Activated CD4-positive, CD25-positive, alpha-beta regulatory T cell treated with anti-CD3 and anti-CD28 coated beads, Interleukin-2, amount 50 U/mL, for 24 hours (primary cell): Measurements from ENCODE around the gene FLT3.

ENCODE experiments used
- ATAC-seq, 2 donors: fragments of 150-1000 bp; cut with Tn5 transposase; one replicate each; pipeline ENCODE4 v1.10.0; 2021; ENCODE audit warnings: mild to moderate bottlenecking in 1 of 2, moderate library complexity in 1 of 2

The FLT3 gene

GRCh38 chr13:27956576-27957300, 143.6 kb downstream of the FLT3 start:
- no peak for ATAC-seq

DNA sequence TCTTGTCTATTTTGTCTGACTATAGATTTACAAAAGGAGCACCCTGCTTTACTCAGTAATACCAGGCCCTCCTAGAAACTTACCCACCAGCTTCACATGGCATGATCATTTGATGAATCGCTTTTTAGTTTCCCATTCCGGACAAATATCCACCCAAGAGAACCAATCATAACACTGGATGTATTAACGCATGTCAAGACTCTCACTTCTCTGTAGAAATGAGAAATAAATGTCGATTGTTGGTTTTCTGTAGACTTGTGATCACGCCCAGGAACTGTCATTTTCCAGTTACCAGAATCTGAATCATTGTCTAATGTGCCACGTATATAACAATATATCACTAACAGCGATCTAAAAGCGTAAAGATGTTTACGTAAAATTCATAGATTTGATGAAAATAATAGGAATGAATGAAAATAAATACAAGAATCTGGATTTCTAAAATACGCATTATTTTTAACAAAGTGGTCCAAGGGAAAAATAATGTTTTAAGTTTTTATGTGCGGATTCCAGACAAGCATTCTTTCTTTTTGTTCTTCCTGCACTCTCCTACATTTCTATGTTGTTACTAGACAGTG, 145.3 kb downstream of the FLT3 start:
- no peak for ATAC-seq

GRCh38 chr13:27954406-27954851, 145.9 kb downstream of the FLT3 start:
- peak in 1 of 2 donors; percentile 17 for ATAC-seq

DNA sequence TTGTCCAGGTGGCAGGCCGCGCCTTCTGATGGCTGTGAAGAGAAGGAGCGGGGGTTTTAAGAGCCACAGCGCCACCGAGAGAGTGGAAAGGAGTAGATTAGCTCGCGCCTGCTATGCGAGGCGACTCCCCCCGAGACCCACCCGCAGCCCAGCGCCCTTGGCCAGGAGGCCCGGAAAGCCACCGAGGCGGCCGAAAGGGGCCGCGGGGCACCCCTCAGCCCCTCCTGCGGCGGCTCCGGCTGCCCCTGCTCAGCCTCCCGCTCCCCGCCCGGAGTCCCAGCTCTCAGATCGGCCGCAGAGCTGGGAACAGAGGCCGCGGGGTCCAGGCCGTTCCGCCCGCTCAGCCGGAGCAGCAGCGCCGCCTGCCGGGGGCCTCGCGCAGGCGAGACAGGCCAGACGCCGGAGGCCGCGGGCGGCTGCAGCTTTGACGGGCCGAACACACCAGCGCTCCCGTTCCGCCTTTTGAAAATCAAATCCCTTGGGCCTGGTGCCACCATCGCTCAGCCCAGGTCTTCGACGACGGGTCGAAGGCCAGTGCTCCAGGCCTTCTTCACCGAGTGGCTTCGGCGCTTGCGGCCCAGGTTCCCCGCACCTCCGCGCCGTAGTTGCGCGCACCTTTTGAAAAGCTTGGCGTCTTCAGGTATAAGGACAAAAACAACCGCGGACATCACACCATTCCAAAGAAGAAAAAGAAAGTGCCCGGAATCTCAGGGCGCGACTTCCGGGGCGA, 146.5 kb downstream of the FLT3 start:
- ATAC-seq = peak; percentile 79 to 87
